K562 (cell line): Measurements from ENCODE around the gene ABCB9. TPM values are rescaled to one million over a fixed set of nuclear protein-coding genes. Genes with fewer than 3 reads are reported as not detected.

Experiments used
- ATF1 ChIP-seq, 2 experiments: fragments of 450-650 bp in 1 of 2; IDR thresholded peaks; 2 replicates each; pipeline ENCODE4 v1.6.1; 2016; ENCODE audit warnings: missing compliant biosample characterization in 1 of 2, missing genetic modification characterization in 1 of 2
- CBFA2T3 ChIP-seq: fragments of 450-650 bp; IDR thresholded peaks from 2 replicates; pipeline ENCODE4 v1.6.1; 2017
- CREM ChIP-seq: IDR thresholded peaks from 2 replicates; pipeline ENCODE4 v1.6.1; 2014; ENCODE audit warnings: antibody characterized with exemption, low read depth
- CSDE1 ChIP-seq, 2 experiments: fragments of 450-650 bp; IDR thresholded peaks; 2 replicates each; pipeline ENCODE4 v1.6.1; 2016; ENCODE audit warnings: mild to moderate bottlenecking in 1 of 2
- E4F1 ChIP-seq: fragments of 250-450 bp; sonication (Bioruptor Pico); IDR thresholded peaks from 2 replicates; pipeline ENCODE4 v1.5.0; 2021; ENCODE audit warnings: mild to moderate bottlenecking, borderline replicate concordance
- EP400 ChIP-seq: fragments of 450-650 bp; IDR thresholded peaks from 2 replicates; pipeline ENCODE4 v1.6.1; 2017; ENCODE audit warnings: antibody characterized with exemption, mild to moderate bottlenecking, moderate library complexity
- ESRRA ChIP-seq: fragments of 450-650 bp; IDR thresholded peaks from 2 replicates; pipeline ENCODE4 v1.6.1; 2014; ENCODE audit warnings: low read depth, mild to moderate bottlenecking, moderate library complexity, borderline replicate concordance
- FOXM1 ChIP-seq, 2 experiments: fragments of 450-650 bp in 1 of 2; sonication (generic) in 1 of 2; formaldehyde crosslinking in 1 of 2; IDR thresholded peaks; 2 replicates each; pipeline versions ENCODE4 v1.6.1 to v1.9.0; 2017 to 2022; ENCODE audit warnings: low read depth in 2 of 2, mild to moderate bottlenecking in 2 of 2, missing genetic modification reagents in 1 of 2, moderate library complexity in 1 of 2
- GTF2E2 ChIP-seq: fragments of 200-800 bp; sonication (Bioruptor generic); IDR thresholded peaks from 2 replicates; pipeline ENCODE4 v1.6.1; 2016; ENCODE audit warnings: missing genetic modification characterization, missing compliant biosample characterization
- KDM5B ChIP-seq: fragments of 200-600 bp; sonication (generic); IDR thresholded peaks from 2 replicates; pipeline ENCODE4 v1.6.1; 2012; ENCODE audit warnings: low read depth, mild to moderate bottlenecking, moderate library complexity, low read length, control low read depth, inconsistent platforms; ENCODE audit not compliant: insufficient replicate concordance
- L3MBTL2 ChIP-seq: fragments of 450-650 bp; IDR thresholded peaks from 2 replicates; pipeline ENCODE4 v1.6.1; 2016; ENCODE audit warnings: mild to moderate bottlenecking, moderate library complexity
- POLR2AphosphoS5 ChIP-seq: IDR thresholded peaks from 2 replicates; pipeline ENCODE4 v1.6.1; 2011; ENCODE audit warnings: mild to moderate bottlenecking, low read depth, low read length, moderate library complexity; ENCODE audit not compliant: control insufficient read depth, insufficient read depth
- RB1 ChIP-seq: fragments of 450-650 bp; IDR thresholded peaks from 2 replicates; pipeline ENCODE4 v1.6.1; 2017; ENCODE audit warnings: low read depth, mild to moderate bottlenecking
- RBM14 ChIP-seq: fragments of 200-400 bp; formaldehyde crosslinking; IDR thresholded peaks from 2 replicates; pipeline ENCODE4 v1.6.1; 2018; ENCODE audit warnings: low read depth, mild to moderate bottlenecking, low read length, moderate library complexity, borderline replicate concordance; ENCODE audit not compliant: insufficient read depth
- SMAD4 ChIP-seq: fragments of 250-450 bp; sonication (Bioruptor Pico); conservative IDR thresholded peaks from 2 replicates; pipeline ENCODE4 v1.8.0; 2021; ENCODE audit warnings: inconsistent platforms, mild to moderate bottlenecking, moderate library complexity
- SMARCA4 ChIP-seq: fragments of 450-650 bp; IDR thresholded peaks from 2 replicates; pipeline ENCODE4 v1.6.1; 2016
- SMARCE1 ChIP-seq: fragments of 450-650 bp; IDR thresholded peaks from 2 replicates; pipeline ENCODE4 v1.7.1; 2016; ENCODE audit warnings: mild to moderate bottlenecking
- TEAD4 ChIP-seq, 2 experiments: sonication (generic) in 1 of 2; formaldehyde crosslinking in 1 of 2; IDR thresholded peaks; 2 replicates each; pipeline versions ENCODE4 v1.6.1 to v1.8.0; 2012 to 2022; ENCODE audit warnings: borderline replicate concordance in 1 of 2, inconsistent platforms in 1 of 2, low read length in 1 of 2, mild to moderate bottlenecking in 1 of 2, missing genetic modification reagents in 1 of 2
- VEZF1 ChIP-seq: fragments of 200-800 bp; sonication (Bioruptor generic); IDR thresholded peaks from 2 replicates; pipeline ENCODE4 v1.6.1; 2017; ENCODE audit warnings: missing genetic modification characterization, missing compliant biosample characterization
- ZBTB12 ChIP-seq: fragments of 250-450 bp; sonication (Bioruptor Pico); IDR thresholded peaks from 2 replicates; pipeline ENCODE4 v1.4.0; 2020
- ZEB2 ChIP-seq: fragments of 450-650 bp; IDR thresholded peaks from 2 replicates; pipeline ENCODE4 v1.6.1; 2016
- ZKSCAN1 ChIP-seq: fragments of 150-350 bp; IDR thresholded peaks from 2 replicates; pipeline ENCODE4 v1.6.1; 2016; ENCODE audit warnings: low read depth, low read length
- polyA plus RNA-seq, 8 experiments: library from polyadenylated mRNA; depleted of rRNA in 4 of 8; stranded (reverse) in 5 of 8; unstranded in 3 of 8; fragments of >200 nt; fragmentation: Nextera tagmentation in 2 of 8; fragmentation: Illumina TruSeq in 1 of 8; extraction: Ambion mirVana in 2 of 8; extraction: Trizol in 1 of 8; gene quantifications; 2 replicates each; pipeline versions ENCODE4 v1.2.1 to v1.2.3, GENCODE V29; 2011 to 2014; ENCODE audit warnings: inconsistent platforms in 1 of 8, missing spikeins in 1 of 8
- total RNA-seq, 7 experiments: library from RNA; depleted of rRNA in 6 of 7; stranded (reverse); fragments of >200 nt in 6 of 7; fragmentation: Illumina TruSeq in 2 of 7; extraction: Trizol in 2 of 7; gene quantifications; 2 replicates each; pipeline versions ENCODE4 v1.2.1 to v1.2.3, GENCODE V29; 2011 to 2021; ENCODE audit warnings: low replicate concordance in 1 of 7

Gene ABCB9
- total and polyA plus RNA-seq, 9 of the 15 experiments (the other 6 are each of a cell fraction or from before 2014, with no cell fraction given), result 0.20 to 12.6 (median 6.2) TPM

GRCh38 chr12:122964439-122965257, 1.6 kb downstream of the ABCB9 start (continued):
- TF ChIP-seq L3MBTL2, result peak; percentile 20; the same call in 1 of the 2 replicates
- TF ChIP-seq ESRRA, result peak; percentile 34; the same call in 1 of the 2 replicates
- TF ChIP-seq SMARCE1, result 0 out of 2 replicates have a peak, but pooled peaks have one; percentile 7
- TF ChIP-seq KDM5B, result no peak
- 0 out of 2 replicates have a peak, but pooled peaks have one; percentile 10 for TF ChIP-seq VEZF1 (CRISPR knock-in tag)
- 0 out of 2 replicates have a peak, but pooled peaks have one; percentile 35 for TF ChIP-seq SMARCA4
- 0 out of 2 replicates have a peak, but pooled peaks have one; percentile 10 for TF ChIP-seq RB1
- TF ChIP-seq EP400, result peak; percentile 24; the same call in 1 of the 2 replicates
- TF ChIP-seq GTF2E2, result no peak
- TF ChIP-seq CREM, result 0 out of 2 replicates have a peak, but pooled peaks have one; percentile 27
- TF ChIP-seq POLR2AphosphoS5, result peak; percentile 51; the same call in 1 of the 2 replicates
- no peak for TF ChIP-seq E4F1
- no peak for TF ChIP-seq RBM14
- no peak for TF ChIP-seq ATF1 (CRISPR knock-in tag; IDR thresholded peaks at IDR 0.05)
- peak; percentile 44; the same call in 1 of the 2 replicates for TF ChIP-seq ATF1 (tag; IDR thresholded peaks at IDR 0.05)
- no peak for TF ChIP-seq CSDE1 (IDR thresholded peaks at IDR 0.05)
- TF ChIP-seq SMAD4, result peak; percentile 61
- TF ChIP-seq ZEB2, result no peak
- TF ChIP-seq ZKSCAN1, result peak; percentile 96
- TF ChIP-seq TEAD4 (IDR thresholded peaks at IDR 0.05; ENCODE audit: low read length), result peak; percentile 58; the same call in 1 of the 2 replicates
- no peak for TF ChIP-seq TEAD4 (CRISPR knock-in tag; IDR thresholded peaks at IDR 0.05; ENCODE audit: borderline replicate concordance)
- TF ChIP-seq FOXM1 (IDR thresholded peaks at IDR 0.05; ENCODE audit: low read depth), result peak; percentile 19; the same call in 1 of the 2 replicates
- TF ChIP-seq FOXM1 (CRISPR knock-in tag; IDR thresholded peaks at IDR 0.05; ENCODE audit: low read depth), result no peak
- TF ChIP-seq ZBTB12 (CRISPR knock-in tag), result no peak
- peak; percentile 87 for TF ChIP-seq CBFA2T3
